Skeletal muscle satellite cell (primary cell): ENCODE results near the gene OPN1LW.
"Not testable (repeated sequence)": the region's sequence is repeated elsewhere in the genome, so short reads cannot be mapped to it uniquely, and the experiment has no call there.

Experiments
- H3K27me3 ChIP-seq: 2 replicates; pipeline ENCODE4 v1.7.0; 2013; ENCODE audit warnings: low read length; ENCODE audit not compliant: control insufficient read depth, insufficient read depth
- H3K36me3 ChIP-seq: 2 replicates; pipeline ENCODE4 v1.7.0; 2013; ENCODE audit warnings: mild to moderate bottlenecking, control low read depth, low read length; ENCODE audit not compliant: insufficient read depth
- H3K4me1 ChIP-seq: 2 replicates; pipeline ENCODE4 v1.7.0; 2013; ENCODE audit warnings: low read length; ENCODE audit not compliant: control insufficient read depth, insufficient read depth
- H3K4me2 ChIP-seq: 2 replicates; pipeline ENCODE4 v1.7.0; 2013; ENCODE audit warnings: mild to moderate bottlenecking, low read length
- H3K4me3 ChIP-seq: 2 replicates; pipeline ENCODE4 v1.7.0; 2013; ENCODE audit warnings: low read length
- H3K9ac ChIP-seq: 2 replicates; pipeline ENCODE4 v1.7.0; 2013; ENCODE audit warnings: mild to moderate bottlenecking, low read depth, low read length, moderate library complexity
- H3K9me3 ChIP-seq: replicated peaks from 2 replicates; pipeline ENCODE4 v1.7.0; 2013; ENCODE audit warnings: mild to moderate bottlenecking, control low read depth, low read length

OPN1LW gene

GRCh38 chrX:154172535-154172943 is 28.5 kb downstream of the OPN1LW start:
- H3K9ac ChIP-seq, H3K4me1 ChIP-seq, H3K27me3 ChIP-seq, H3K36me3 ChIP-seq, H3K9me3 ChIP-seq, H3K4me3 ChIP-seq, H3K4me2 ChIP-seq: not testable (repeated sequence)

DNA sequence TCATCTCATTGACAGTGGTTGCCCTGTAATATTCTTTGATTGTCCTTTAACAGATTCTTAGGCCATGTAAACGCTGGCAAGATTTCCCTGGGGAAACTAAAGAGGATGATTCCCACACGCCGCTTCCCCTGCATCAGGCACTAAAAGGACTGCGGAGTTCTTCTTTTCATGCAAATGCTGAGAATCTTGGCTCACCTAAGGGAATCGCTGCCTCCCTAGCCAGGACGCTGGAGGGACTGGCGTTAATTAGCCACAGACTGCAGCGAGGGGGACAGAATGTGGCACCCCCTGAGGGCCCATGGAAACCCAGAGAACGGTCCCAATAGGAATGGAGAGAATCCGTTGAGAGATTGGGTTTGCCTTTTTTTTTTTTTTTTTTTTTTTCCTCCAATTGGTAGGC is 30.3 kb downstream of the OPN1LW start:
- H3K4me2 ChIP-seq, H3K9me3 ChIP-seq, H3K36me3 ChIP-seq, H3K4me1 ChIP-seq, H3K4me3 ChIP-seq, H3K9ac ChIP-seq, H3K27me3 ChIP-seq: not testable (repeated sequence)

- H3K9ac ChIP-seq, H3K4me2 ChIP-seq, H3K36me3 ChIP-seq, H3K4me1 ChIP-seq, H3K27me3 ChIP-seq, H3K4me3 ChIP-seq, H3K9me3 ChIP-seq: not testable (repeated sequence)
Observed at GRCh38 chrX:154182296-154182695, 38.3 kb downstream of the OPN1LW start, which contains the start of gene OPN1MW. OPN1MW (plus strand) TSS chrX:154182596; CDS start chrX:154182678, 82 bp downstream.

DNA sequence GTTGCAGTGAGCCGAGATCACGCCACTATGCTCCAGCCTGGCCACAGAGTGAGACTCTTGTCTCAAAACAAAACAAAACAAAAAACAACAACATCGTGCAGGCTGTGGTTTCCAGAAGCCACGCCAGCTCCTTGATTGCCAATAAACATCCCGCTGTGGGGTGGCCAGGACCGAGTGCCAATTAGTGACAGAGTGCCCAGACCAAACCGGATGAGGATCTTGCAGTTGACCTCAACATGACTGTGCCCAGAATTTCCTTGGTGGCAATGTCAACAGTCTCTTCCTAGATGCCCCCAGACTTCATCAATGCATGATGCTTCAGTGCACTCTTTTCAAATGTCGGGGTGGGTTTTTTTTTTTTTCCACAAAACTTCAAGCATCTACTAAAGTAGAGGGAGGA is 39.8 kb downstream of the OPN1LW start:
- H3K4me3 ChIP-seq: not testable (repeated sequence)

GRCh38 chrX:154192846-154193245 is 48.8 kb downstream of the OPN1LW start:
- not testable (repeated sequence) for H3K4me2 ChIP-seq, H3K9ac ChIP-seq, H3K4me1 ChIP-seq, H3K27me3 ChIP-seq, H3K9me3 ChIP-seq, H3K4me3 ChIP-seq, H3K36me3 ChIP-seq

More for the DNA sequence above, 39.8 kb downstream of the OPN1LW start:
- H3K27me3 ChIP-seq, H3K4me1 ChIP-seq, H3K9ac ChIP-seq, H3K9me3 ChIP-seq, H3K4me2 ChIP-seq, H3K36me3 ChIP-seq: not testable (repeated sequence)

DNA sequence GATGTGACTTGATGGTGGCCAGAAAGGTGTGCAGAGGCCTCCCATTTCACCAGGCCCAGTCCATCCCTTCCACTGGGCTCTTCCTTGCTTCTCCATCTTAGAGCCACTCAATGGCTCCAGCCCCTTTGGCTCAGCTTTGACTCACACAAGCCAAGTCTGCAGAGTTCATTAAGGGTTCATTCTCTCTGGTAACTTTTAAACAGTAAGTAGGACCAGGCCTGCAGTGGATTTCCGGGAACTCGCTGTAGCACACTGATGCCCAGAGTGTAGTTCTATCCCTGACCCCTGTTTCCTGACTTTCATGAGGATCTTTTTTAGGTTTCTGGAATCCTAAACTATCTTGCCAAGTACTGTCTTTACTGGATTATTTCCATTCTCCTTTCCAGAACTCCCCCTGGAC is 50.3 kb downstream of the OPN1LW start:
- H3K9me3 ChIP-seq, H3K4me1 ChIP-seq, H3K9ac ChIP-seq, H3K36me3 ChIP-seq, H3K4me3 ChIP-seq, H3K4me2 ChIP-seq, H3K27me3 ChIP-seq: not testable (repeated sequence)

DNA sequence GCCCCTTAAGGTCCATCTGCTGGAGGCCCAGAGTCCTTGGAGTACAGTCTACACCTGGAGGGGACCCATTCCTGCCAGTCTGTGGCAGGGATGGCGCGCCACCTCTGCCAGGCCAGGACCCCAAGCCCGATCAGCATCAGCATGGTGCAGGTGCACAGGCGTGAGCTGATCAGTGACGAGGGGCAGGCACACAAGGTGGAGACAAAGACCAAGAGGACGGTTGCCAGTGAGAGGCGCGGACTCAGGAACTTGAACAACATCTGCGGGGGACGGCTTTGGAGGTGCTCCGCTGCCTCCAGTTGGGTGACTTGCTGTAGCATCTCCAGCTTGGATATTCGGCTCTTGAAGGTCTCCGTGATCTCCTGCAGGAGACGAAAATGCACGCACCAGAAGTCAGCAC is 52.4 kb downstream of the OPN1LW start:
- not testable (repeated sequence) for H3K9me3 ChIP-seq, H3K4me1 ChIP-seq, H3K4me2 ChIP-seq, H3K36me3 ChIP-seq, H3K27me3 ChIP-seq, H3K4me3 ChIP-seq, H3K9ac ChIP-seq
